IMR-90 (cell line): ENCODE measurements around the gene PEAK1.

Experiments
- FOS ChIP-seq: fragments of 150-350 bp; IDR thresholded peaks from 2 replicates; pipeline ENCODE4 v1.6.1; 2016; ENCODE audit warnings: low read depth, low read length
- RAD21 ChIP-seq: IDR thresholded peaks from 2 replicates; pipeline ENCODE4 v1.6.1; 2012; ENCODE audit warnings: low read length, improper control_type of control experiment
- RCOR1 ChIP-seq: IDR thresholded peaks from 2 replicates; pipeline ENCODE4 v1.6.1; 2012; ENCODE audit warnings: mild to moderate bottlenecking, low read length, improper control_type of control experiment; ENCODE audit not compliant: insufficient replicate concordance
- SMC3 ChIP-seq: fragments of 150-350 bp; IDR thresholded peaks from 2 replicates; pipeline ENCODE4 v1.6.1; 2016; ENCODE audit warnings: low read depth, mild to moderate bottlenecking, antibody characterized with exemption, low read length, moderate library complexity
- TF ChIP-seq, protein P1 (sequence below): conservative IDR thresholded peaks from 2 replicates; pipeline ENCODE4 v1.5.1; 2012; ENCODE audit warnings: mild to moderate bottlenecking, low read depth, low read length, improper control_type of control experiment

DNA sequence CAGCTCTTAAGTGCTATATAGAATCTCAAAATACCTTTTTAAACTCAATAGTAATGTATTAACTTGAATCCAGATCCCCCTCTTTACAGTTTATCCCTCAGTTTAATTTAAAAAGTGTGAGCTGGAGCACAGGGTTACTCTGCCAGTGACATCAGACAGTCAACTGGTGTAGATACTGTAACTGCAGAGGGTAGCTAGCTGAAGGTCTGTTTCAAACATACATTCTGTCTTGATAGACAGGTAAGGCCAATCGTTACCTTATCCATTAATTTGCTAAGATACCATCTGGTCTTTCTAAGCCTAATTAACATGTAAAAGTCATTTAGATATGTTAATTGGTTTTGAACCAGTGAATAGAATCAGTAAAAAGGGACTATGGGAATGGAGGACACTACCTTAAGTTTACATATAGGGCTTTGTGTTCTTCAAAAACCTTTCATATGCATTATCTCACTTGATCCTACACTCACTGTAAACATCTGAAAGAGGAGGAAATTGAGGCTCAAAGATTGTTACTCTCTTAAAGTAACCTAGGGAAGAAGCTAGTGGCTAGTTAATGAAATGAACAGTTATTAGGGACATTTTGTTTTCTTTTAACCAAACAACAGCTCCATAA is 289.5 kb downstream of the PEAK1 start:
- TF ChIP-seq, protein P1, sequence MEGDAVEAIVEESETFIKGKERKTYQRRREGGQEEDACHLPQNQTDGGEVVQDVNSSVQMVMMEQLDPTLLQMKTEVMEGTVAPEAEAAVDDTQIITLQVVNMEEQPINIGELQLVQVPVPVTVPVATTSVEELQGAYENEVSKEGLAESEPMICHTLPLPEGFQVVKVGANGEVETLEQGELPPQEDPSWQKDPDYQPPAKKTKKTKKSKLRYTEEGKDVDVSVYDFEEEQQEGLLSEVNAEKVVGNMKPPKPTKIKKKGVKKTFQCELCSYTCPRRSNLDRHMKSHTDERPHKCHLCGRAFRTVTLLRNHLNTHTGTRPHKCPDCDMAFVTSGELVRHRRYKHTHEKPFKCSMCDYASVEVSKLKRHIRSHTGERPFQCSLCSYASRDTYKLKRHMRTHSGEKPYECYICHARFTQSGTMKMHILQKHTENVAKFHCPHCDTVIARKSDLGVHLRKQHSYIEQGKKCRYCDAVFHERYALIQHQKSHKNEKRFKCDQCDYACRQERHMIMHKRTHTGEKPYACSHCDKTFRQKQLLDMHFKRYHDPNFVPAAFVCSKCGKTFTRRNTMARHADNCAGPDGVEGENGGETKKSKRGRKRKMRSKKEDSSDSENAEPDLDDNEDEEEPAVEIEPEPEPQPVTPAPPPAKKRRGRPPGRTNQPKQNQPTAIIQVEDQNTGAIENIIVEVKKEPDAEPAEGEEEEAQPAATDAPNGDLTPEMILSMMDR: no peak
- no peak for TF ChIP-seq RAD21
- TF ChIP-seq FOS: no peak
- no peak for TF ChIP-seq SMC3
- no peak for TF ChIP-seq RCOR1
